ENCODE data around the gene TIMM10B.
A peak's percentile ranks its signal among the peaks of the same experiment; 100 is the strongest.

The TIMM10B gene, protein sequence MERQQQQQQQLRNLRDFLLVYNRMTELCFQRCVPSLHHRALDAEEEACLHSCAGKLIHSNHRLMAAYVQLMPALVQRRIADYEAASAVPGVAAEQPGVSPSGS

DNA sequence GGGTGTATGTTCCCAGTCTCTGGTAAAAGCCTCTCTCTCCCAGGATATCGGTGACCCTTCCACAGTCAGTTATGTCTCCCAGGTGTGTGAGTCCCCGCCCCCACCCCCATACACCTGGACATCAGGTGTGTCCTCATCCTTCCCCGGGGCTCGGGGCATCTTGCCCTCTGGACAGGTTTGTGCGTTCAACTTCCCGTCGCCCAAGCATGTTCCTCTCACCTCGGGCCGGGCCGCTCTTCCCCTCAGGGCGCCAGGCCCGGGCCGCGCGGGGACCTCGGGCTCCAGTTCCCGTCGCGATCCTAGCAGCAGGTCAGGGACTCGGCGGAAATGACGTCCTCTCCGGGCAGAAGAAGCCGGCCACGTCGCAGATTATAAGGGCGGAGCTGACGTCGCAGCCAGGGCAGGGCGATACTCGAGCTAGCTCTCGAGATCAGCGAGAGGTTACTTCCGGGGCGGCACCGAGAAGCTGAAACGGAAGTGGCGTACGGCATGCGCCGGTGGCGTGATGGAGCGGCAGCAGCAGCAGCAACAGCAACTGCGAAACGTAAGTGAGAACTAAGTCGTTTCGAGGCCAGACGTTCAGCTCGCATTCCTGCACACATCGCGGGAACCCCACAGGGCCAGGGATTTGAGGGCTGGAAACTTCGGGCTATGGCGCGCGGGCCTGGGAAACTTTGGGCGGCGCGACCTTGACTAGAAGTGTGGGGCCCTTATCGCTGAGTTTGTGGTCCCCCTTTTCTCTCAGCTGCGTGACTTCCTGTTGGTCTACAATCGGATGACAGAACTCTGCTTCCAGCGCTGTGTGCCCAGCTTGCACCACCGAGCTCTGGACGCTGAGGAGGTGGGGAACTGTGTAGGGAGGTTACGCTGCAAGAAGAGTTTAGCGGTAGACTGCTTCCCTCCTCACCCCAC, at the start of gene TIMM10B, which contains the start of gene ARFIP2:
TSS of gene TIMM10B (plus strand) at position 490 of the 912 bp plus-strand sequence. CDS start at position 506, 16 bp downstream.
TSS of gene ARFIP2 (minus strand) at position 320 of the 912 bp plus-strand sequence. CDS start 910 bp downstream, outside the sequence.
- peak; percentile 93 for DNase-seq (ENCODE audit: low read depth)

- no peak for DNase-seq (ENCODE audit: low read depth)
Measured at GRCh38 chr11:6431861-6432260, 49.4 kb upstream of the TIMM10B start.

- DNase-seq (ENCODE audit: low read depth): no peak
Measured at GRCh38 chr11:6433998-6434660, 47.2 kb upstream of the TIMM10B start.

DNA sequence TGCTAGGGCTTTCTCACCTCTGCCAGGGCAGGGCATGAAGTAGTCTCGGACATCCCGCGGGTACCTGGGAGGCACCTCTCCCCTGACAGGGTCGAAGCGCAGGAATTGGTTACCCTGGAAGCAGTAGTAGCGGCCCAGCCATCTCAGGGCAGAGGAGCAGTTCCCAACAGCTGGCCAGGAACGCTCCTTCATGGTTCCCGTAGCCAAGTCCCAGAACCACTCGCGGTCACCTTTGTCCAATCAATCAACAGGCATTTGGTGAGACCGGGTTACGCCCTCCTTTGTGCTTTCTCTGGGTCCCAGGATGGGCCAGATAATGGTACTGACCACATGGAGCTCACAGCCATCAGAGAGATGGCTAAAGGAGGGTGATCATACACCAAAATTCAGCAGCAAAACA, 43.9 kb upstream of the TIMM10B start:
- DNase-seq (ENCODE audit: low read depth): no peak

GRCh38 chr11:6437993-6438392, 43.3 kb upstream of the TIMM10B start:
- DNase-seq (ENCODE audit: low read depth): no peak

- DNase-seq (ENCODE audit: low read depth): no peak
Measured at GRCh38 chr11:6438979-6439571, 42.2 kb upstream of the TIMM10B start.

DNA sequence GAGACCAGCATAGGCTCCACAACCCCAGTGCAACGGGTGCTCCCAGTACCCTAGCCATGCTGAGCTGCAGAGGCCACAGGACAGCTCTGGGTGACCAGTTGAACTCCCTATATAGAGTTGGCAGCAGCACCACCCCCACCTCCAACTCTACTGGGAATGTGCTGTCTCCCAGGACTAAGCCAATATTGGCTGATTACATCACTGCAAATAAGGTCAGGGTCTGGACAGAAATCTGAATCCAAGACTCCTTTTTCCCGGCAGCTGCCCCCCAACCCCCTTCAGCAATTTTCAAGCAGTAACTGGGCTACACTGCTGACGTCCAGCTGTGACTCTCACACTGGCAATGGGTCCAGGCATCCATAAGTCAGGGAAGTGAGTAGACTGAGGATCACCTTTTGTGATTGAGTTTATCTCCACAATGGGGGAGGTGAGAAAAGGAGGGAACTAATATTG, 40.4 kb upstream of the TIMM10B start, which contains the start of gene HPX:
TSS of gene HPX (minus strand) at position 82 of the 453 bp plus-strand sequence. CDS start at position 58, 24 bp downstream.
- no peak for DNase-seq (ENCODE audit: low read depth)

DNA sequence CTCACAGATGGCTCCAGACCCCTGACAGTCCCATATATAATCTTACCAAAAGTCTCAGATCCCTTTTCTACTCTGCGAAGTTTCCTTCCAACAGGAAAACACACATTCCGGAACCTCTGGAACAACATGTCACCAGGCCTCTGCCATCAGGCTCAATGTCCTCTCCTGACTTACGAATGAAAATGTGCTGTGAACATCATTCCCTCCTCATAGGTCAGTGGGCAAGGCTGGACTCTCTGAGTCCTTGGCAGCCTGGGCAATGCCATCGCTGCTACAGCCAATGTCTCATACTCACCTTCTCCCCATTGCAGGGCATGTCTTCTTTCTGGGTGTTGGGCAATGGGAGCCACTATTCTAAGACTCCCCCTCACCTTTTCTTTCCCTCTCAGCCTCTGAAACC, 38.9 kb upstream of the TIMM10B start:
- no peak for DNase-seq (ENCODE audit: low read depth)

- peak; percentile 23 for DNase-seq (ENCODE audit: low read depth)
Measured at GRCh38 chr11:6443269-6444003, 37.9 kb upstream of the TIMM10B start.

DNA sequence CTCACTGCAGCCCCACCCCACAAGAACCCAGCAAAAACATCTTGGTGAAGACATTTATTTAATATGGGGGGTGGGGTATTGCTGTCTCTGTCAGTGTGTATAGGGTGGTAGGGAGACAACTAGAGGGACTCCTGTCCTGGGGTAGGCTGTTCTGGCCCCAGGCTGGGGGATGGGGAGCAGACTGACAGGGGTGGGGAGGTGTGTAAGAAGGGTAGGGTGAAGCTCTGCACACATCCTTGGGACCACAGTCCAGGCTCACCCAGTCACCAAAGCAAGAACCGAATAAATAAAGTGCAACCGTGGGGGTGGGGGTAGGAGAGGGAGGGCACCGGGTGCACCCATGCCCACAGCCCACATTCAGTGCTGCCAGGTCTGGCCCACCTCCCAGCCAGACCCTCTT, 32.7 kb upstream of the TIMM10B start:
- no peak for DNase-seq (ENCODE audit: low read depth)

- no peak for DNase-seq (ENCODE audit: low read depth)
Measured at GRCh38 chr11:6452219-6452618, 29.1 kb upstream of the TIMM10B start.

DNA sequence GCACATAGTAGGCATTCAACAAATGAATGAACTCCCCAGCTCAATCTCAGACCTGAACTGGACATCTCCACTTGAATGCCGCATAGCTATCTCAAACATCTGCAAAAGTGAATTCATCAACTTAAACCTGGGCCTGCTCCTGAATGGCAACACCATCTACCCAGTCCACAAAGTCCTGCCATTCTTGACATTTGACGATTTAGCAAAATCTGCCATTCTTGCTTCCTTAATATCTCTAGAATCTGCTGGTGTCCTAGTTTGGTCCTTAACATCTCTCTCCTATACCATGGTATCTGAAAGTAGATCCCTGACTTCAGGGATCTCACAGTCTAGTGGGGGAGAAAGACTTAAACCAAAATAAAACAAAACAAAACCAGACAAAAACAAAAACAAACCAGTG, 28.1 kb upstream of the TIMM10B start:
- no peak for DNase-seq (ENCODE audit: low read depth)

DNA sequence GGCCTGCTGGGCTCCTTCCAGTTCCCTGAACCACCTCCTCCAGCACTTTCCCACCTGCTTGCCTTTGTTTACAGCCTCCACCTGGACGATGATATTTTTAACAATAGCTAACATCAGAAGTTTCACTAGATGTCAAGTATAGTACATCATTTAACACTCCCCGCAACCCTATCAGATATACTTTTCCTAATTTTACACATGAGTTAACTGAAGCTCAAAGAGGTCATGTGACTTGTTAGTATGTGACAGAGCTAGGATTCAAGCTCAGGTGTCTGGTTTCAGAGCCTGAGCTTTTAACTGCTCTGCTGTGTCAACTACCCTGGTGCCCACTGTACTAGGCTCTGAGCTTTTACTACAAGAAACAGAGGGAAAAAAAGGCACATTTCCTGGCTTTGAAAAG, 26.2 kb upstream of the TIMM10B start:
- DNase-seq (ENCODE audit: low read depth): no peak

DNA sequence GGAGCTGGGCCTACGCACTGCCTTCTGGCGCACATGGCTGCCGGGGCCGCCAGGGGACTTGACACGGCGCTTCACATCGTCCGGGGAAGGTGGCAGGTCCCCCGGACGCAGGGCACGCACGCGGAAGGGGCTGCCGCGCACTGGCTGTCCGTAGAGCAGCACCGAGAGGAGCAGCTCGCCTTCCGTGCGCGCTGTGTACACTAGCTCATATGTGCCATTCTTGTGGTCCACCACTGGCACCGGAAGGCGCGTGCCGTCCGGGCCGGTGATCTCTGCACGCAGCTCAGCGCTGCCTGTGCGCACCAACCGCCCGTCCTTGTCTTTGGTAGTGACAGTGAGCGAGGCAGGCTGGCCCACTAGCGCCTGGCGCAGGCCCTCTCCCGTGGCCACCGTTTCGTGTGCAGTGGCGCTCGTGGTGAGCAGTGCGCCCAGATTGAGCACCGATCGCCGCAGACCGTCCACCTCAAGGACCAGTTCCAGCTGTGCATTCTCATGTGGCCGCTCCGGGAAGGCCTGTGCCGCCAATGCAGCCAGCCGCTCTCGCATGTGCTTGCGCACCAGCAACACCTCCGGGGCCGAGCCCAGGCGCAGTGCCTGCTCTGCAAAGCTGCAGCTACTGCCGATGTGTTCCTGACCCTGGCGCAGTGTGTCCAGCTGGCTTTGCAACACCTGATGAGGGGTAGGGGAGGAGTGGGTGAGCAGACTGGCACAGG, 24.8 kb upstream of the TIMM10B start:
- no peak for DNase-seq (ENCODE audit: low read depth)

- DNase-seq (ENCODE audit: low read depth): no peak
Measured at GRCh38 chr11:6457581-6458320, 23.6 kb upstream of the TIMM10B start.

DNA sequence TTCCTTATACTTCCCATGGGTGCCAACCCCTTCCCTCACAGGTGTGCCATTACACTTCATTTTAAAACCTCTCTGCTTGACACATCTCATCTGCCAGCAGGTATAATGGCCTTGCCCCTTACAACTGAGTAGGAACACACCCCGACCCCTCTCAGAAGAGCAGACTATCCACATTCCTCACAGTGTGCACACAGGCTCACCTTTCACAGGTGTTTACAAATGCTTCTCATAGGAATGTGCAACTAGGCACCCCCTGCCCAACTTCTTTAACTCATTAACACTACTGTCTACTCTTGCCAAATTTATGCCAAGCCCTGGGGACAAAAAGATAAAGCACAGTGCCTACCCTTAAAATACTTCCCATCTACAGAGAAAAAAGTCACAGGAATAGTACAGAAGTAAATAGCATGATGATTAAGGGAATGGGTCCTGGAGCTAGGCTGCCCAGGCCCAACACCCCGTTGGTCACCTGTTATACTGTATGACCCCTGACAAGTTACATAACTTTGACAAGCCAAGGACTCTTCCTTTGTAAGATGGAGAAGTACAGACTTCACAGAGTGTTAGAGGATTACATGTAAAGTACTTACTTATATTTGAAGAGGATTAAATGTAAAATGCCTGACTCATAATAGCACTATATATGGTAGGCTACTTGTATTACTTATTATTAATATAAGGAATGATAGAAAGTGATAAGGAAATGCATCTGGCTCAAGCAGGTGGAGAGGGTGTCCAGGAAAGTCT, 22.8 kb upstream of the TIMM10B start:
- DNase-seq (ENCODE audit: low read depth): no peak

GRCh38 chr11:6459099-6459450, 22.2 kb upstream of the TIMM10B start:
- DNase-seq (ENCODE audit: low read depth): no peak

- no peak for DNase-seq (ENCODE audit: low read depth)
Measured at GRCh38 chr11:6468712-6469495, 12.4 kb upstream of the TIMM10B start.

- no peak for DNase-seq (ENCODE audit: low read depth)
Measured at GRCh38 chr11:6469599-6469998, 11.7 kb upstream of the TIMM10B start.
